ENCODE measurements around the gene KRTAP9-9. TPM values are rescaled to one million over a fixed set of nuclear protein-coding genes. Genes with fewer than 3 reads are reported as not detected.

The KRTAP9-9 gene
- total and polyA plus RNA-seq, 2 of the 8 experiments (the other 6 are each of a cell fraction or from before 2014, with no cell fraction given) = not detected

DNA sequence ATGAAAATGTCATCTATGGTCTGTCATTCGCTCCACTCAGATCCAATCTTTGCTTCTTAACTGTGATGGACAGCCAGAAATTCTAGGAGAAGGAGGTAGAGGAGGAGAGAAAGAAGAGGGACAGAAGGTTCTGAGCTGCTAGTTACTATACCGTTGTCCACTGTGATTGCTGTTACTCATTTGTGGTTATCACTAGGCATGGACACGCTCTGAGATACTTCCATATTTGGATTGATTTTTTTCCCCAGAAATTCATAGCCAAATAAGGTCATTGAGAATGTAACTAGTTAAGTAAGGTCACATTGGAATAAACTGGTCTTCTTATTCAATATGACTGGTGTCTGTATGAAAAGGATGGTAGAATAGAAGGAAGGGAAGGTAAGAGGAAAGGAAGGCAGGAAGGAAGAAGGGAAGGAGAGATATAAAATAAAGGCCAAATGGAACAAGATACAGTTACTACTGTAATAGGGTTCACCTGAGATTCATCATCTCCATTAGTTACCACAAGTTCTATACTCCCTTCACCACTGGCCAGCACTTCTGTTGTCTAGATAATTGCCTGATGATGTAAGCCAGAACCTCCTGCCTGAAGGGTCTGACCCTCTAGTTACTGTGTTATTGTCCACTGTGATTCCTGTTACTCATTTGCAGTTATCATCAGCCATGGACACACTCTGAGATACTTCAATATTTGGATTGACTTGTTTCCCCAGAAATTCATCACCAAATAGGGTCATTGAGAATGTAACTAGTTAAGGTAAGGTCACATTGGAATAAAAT, 23.2 kb downstream of the KRTAP9-9 start (continued):
- TF ChIP-seq, protein P1, sequence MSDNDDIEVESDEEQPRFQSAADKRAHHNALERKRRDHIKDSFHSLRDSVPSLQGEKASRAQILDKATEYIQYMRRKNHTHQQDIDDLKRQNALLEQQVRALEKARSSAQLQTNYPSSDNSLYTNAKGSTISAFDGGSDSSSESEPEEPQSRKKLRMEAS (IDR thresholded peaks at IDR 0.05) = no peak
- TF ChIP-seq GABPA (IDR thresholded peaks at IDR 0.05; ENCODE audit: borderline replicate concordance, insufficient read depth, low read length) (no peak), SUZ12 (IDR thresholded peaks at IDR 0.05; ENCODE audit: low read length) (no peak), GTF2F1 (IDR thresholded peaks at IDR 0.05; ENCODE audit: borderline replicate concordance, low read depth, low read length) (no peak)

Data from H1 (cell line).